Tibial nerve (tissue), 3 donors: Measurements from ENCODE around the gene PHF2.

Experiments used
- CTCF ChIP-seq, 5 experiments: fragments of 200-600 bp in 3 of 5; fragments of 450-650 bp in 2 of 5; sonication (generic) in 3 of 5; IDR thresholded peaks; one replicate each; pipeline ENCODE4 v1.5.1; 2016 to 2019; ENCODE audit warnings: antibody characterized with exemption in 5 of 5, mild to moderate bottlenecking in 3 of 5, moderate library complexity in 2 of 5
- POLR2A ChIP-seq, 2 donors: fragments of 450-650 bp; IDR thresholded peaks; one replicate each; pipeline ENCODE4 v1.6.1; 2017; ENCODE audit warnings: antibody characterized with exemption in 2 of 2, mild to moderate bottlenecking in 2 of 2, moderate library complexity in 2 of 2

- TF ChIP-seq POLR2A (IDR thresholded peaks at IDR 0.05) (no peak), CTCF (IDR thresholded peaks at IDR 0.05) (no peak)
These were observed 33.8 kb downstream of the PHF2 start for GRCh38 chr9:93610206-93610605.
